Duodenal mucosa (tissue), 2 donors: ENCODE measurements around the gene C10orf71.

Experiments
- H3K27ac ChIP-seq: one replicate; pipeline ENCODE4 v1.7.0; 2013; ENCODE audit warnings: low read depth, low read length
- H3K27me3 ChIP-seq, 2 donors: one replicate each; pipeline ENCODE4 v1.7.0; 2013; ENCODE audit warnings: low read length in 2 of 2, control low read depth in 1 of 2; ENCODE audit not compliant: insufficient read depth in 2 of 2, control insufficient read depth in 1 of 2
- H3K36me3 ChIP-seq, 2 donors: one replicate each; pipeline ENCODE4 v1.7.0; 2013; ENCODE audit warnings: low read length in 2 of 2, control low read depth in 1 of 2; ENCODE audit not compliant: insufficient read depth in 2 of 2, control insufficient read depth in 1 of 2
- H3K4me1 ChIP-seq, 2 donors: one replicate each; pipeline ENCODE4 v1.7.0; 2013; ENCODE audit warnings: low read length in 2 of 2, control low read depth in 1 of 2; ENCODE audit not compliant: insufficient read depth in 2 of 2, control insufficient read depth in 1 of 2
- H3K4me3 ChIP-seq, 2 donors: one replicate each; pipeline ENCODE4 v1.7.0; 2013; ENCODE audit warnings: low read length in 2 of 2, low read depth in 1 of 2
- H3K9ac ChIP-seq, 2 donors: one replicate each; pipeline ENCODE4 v1.7.0; 2013; ENCODE audit warnings: low read length in 2 of 2, low read depth in 1 of 2
- H3K9me3 ChIP-seq, 2 donors: one replicate each; pipeline ENCODE4 v1.7.0; 2013; ENCODE audit warnings: low read length in 2 of 2, control low read depth in 1 of 2; ENCODE audit not compliant: control insufficient read depth in 1 of 2

The C10orf71 gene

DNA sequence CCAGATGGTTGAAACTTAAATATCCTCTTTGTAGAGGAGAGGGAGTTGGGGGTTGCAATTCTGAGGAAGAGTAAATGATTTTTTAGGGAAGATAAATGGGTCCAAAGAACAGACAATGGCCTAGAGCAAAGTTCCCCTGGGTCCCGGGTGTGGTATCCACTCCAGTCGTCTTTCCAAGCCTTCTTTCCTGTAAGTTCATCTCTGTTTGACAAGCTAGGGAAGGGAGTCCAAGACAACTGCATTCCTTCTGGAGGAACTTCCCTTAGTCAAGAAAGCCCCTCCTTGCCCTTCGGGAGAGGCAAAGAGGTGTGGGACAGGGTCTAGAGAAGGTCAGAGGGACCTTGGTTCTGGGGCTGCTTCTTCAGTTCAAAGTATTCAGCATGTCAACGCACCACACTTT lies 33.4 kb downstream of the C10orf71 start:
- no peaks in the 10 kb centered on the region for H3K4me1 ChIP-seq
- H3K27me3 ChIP-seq = peaks cover under 1 to 4% of the 10 kb centered on the region in 2 donors
- no peak overlapping the region for H3K4me3 ChIP-seq
- no peaks in the 10 kb centered on the region for H3K9me3 ChIP-seq
- no peak overlapping the region for H3K9ac ChIP-seq
- no peak overlapping the region for H3K27ac ChIP-seq
- H3K36me3 ChIP-seq = no peaks in the 10 kb centered on the region

DNA sequence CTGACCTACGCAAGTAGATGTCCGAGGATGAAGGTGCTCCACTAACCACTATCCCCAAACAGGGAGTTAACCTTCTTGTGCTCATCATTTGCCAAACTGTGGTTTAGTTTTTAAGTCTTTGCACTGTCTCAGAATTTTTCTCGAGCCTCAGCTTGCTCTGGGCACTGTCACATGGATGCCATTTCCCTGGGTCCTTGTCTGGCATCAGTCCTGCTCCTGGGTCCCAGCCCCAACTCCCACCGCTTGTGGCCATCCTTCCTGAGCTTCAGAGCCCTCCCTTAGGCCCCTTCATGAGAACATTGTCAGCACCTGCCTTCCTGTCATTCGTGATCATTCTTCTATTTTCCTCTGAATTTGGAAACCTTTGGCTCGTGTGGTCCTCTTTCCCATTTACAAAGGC lies 33.8 kb downstream of the C10orf71 start:
- Histone ChIP-seq H3K9me3 (no peaks in the 10 kb centered on the region), H3K9ac (no peak overlapping the region), H3K27ac (no peak overlapping the region), H3K27me3 (peaks cover 4% of the 10 kb centered on the region in 2 donors), H3K4me1 (no peaks in the 10 kb centered on the region), H3K36me3 (no peaks in the 10 kb centered on the region), H3K4me3 (no peak overlapping the region)

DNA sequence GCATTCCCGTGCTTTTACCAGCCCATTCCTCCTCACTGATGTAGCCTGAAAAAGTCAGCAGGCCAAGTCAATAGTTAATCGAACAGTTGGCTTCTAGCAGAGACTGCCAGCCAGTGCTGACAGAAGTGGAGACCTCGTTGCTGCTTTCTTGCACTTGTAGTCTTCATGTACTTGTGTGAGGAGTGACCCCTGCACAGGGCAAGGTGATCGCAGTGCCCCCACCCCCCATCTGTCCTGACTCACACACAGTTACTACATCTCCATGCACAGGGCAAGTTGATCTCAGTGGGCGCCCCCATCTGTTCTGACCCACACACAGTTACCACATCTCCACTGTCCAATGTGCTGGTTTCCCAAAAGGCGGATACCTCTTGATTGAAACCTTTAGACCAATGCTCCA lies 34.2 kb downstream of the C10orf71 start:
- no peaks in the 10 kb centered on the region for H3K4me1 ChIP-seq
- peaks cover 4% of the 10 kb centered on the region in 2 donors for H3K27me3 ChIP-seq
- no peaks in the 10 kb centered on the region for H3K36me3 ChIP-seq
- no peak overlapping the region for H3K4me3 ChIP-seq
- H3K27ac ChIP-seq = no peak overlapping the region
- no peaks in the 10 kb centered on the region for H3K9me3 ChIP-seq
- no peak overlapping the region for H3K9ac ChIP-seq

DNA sequence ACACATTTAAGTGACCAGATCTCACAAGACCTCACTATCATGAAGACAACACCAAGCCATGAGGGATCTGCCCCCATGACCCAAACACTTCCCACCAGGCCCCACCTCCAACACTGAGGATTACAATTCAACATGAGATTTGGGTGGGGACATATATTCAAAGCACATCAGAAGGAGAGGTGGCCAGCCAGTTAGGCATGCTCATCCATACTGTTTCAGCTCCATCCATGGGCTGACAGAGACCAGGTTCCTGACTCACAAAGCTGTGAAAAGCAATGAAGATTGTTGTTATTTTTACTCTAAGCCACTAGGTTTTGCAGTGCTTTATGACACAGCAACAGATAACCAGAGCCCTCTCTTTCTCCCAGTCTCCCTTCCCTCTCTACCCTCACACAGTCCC lies 36.0 kb downstream of the C10orf71 start:
- no peak overlapping the region for H3K27ac ChIP-seq
- H3K4me3 ChIP-seq = no peak overlapping the region
- no peaks in the 10 kb centered on the region for H3K36me3 ChIP-seq
- no peaks in the 10 kb centered on the region for H3K9me3 ChIP-seq
- H3K9ac ChIP-seq = no peak overlapping the region
- H3K4me1 ChIP-seq = no peaks in the 10 kb centered on the region
- peaks cover 0 to 4% of the 10 kb centered on the region in 2 donors for H3K27me3 ChIP-seq

DNA sequence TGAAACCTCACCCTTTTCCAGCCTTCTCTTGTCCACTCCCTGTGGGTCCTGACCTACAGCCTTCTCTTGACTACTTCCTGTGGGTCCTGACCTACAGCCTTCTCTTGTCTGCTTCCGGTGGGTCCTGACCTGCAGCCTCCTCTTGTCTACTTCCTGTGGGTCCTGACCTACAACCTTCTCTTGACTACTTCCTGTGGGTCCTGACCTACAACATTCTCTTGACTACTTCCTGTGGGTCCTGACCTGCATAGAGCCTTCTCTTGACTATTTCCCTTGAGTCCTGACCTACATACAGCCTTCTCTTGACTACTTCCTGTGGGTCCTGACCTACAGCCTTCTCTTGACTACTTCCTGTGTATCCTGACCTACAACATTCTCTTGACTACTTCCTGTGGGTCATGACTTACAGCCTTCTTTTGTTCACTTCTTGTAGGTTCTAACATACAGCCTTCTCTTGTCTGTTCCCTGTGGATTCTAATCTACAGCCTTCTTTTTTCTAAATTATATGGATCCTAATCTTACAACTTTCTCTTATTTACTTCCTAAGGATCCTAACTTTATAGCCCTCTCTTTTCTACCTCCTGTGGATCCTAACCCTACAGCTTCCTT lies 36.5 kb downstream of the C10orf71 start:
- Histone ChIP-seq H3K27me3 (peaks cover 0 to 4% of the 10 kb centered on the region in 2 donors), H3K9ac (no peak overlapping the region)

DNA sequence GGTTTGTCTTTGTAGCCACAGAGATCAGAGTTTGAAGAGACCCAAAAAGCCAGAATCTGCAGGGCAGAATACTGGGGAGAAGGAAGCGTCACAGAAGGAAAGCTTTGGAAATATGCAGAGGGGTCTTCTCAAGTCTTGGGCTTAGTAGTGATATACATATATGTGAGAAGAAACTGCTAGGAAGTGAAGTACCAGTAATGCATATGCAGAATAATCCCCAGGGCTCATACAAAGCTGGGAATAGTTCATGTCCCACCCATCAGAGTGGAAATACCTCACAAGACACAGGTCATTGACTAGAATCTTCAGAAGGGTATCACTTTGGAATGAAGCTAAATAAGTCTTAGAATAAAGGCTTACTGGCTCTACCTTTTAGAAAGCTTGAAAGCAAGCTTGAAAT lies 39.6 kb downstream of the C10orf71 start:
- Histone ChIP-seq H3K9ac (no peak overlapping the region), H3K4me3 (no peak overlapping the region), H3K27ac (no peak overlapping the region), H3K36me3 (no peaks in the 10 kb centered on the region), H3K4me1 (no peaks in the 10 kb centered on the region), H3K27me3 (peaks cover 0 to 4% of the 10 kb centered on the region in 2 donors), H3K9me3 (no peaks in the 10 kb centered on the region)

More for the DNA sequence above, 36.5 kb downstream of the C10orf71 start:
- Histone ChIP-seq H3K4me3 (no peak overlapping the region), H3K4me1 (no peaks in the 10 kb centered on the region), H3K36me3 (no peaks in the 10 kb centered on the region), H3K27ac (no peak overlapping the region), H3K9me3 (no peaks in the 10 kb centered on the region)

DNA sequence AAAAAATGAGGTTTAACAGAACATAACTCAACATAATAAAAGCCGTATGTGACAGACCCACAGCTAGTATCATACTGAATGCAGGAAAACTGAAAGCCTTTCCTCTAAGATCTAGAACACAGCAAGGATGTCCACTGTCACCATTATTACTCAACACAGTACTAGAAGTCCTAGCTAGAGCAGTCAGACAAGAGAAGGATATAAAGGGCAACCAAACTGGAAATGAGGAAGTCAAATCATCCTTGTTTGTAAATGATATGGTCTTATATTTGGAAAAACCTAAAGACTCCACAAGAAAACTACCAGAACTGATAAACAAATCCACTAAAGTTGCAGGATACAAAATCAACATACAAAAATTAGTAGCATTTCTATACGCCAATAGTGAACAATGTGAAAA lies 45.9 kb downstream of the C10orf71 start:
- no peaks in the 10 kb centered on the region for H3K4me1 ChIP-seq
- no peak overlapping the region for H3K27ac ChIP-seq
- no peaks in the 10 kb centered on the region for H3K36me3 ChIP-seq
- no peak overlapping the region for H3K4me3 ChIP-seq
- no peak overlapping the region for H3K9ac ChIP-seq
- H3K9me3 ChIP-seq = peaks cover 0 to 1% of the 10 kb centered on the region in 2 donors
- no peaks in the 10 kb centered on the region for H3K27me3 ChIP-seq

DNA sequence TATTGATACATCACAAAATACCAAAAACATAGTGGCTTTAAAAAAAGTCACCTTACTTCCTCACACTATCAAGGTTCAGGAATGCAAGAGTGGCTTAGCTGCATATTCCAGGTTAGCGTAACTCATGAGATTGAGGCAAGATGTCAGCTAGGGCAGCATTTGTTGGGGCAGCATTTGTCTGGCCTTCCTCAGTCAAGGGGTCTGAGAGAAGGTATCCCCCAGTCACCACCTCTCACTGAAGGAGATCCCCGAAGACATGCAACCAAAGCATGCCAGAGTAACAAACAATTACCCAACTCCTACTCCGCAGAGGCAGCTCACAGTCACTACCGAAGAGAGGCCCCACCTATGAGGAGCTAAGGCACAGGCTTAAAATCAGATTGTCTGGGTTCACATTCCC lies 48.4 kb downstream of the C10orf71 start:
- H3K4me1 ChIP-seq = no peaks in the 10 kb centered on the region
- H3K9ac ChIP-seq = no peak overlapping the region
- H3K36me3 ChIP-seq = no peaks in the 10 kb centered on the region
- no peak overlapping the region for H3K27ac ChIP-seq
- H3K9me3 ChIP-seq = peaks cover 6 to 8% of the 10 kb centered on the region in 2 donors
- no peak overlapping the region for H3K4me3 ChIP-seq
- no peaks in the 10 kb centered on the region for H3K27me3 ChIP-seq

DNA sequence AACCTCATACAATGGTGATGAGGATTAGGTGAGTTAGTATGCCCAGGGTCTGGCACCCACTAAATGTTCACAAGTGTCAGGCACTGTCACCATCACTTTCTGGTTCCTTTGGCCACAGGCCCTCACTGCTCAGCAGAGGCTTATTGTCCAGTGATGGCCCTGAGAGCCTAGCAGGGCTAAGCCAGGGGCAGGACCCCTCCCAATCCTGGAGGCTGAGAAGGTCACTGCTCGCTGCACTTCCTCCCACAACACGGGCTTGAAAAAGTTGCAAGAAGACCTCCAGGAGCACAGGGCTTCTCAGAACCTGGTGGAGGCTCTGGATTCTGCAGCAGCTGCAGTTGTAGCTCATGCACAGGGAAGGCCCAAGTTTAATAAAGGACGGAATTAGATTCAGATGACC lies 48.9 kb downstream of the C10orf71 start:
- Histone ChIP-seq H3K4me3 (no peak overlapping the region), H3K9ac (no peak overlapping the region), H3K27me3 (no peaks in the 10 kb centered on the region), H3K4me1 (no peaks in the 10 kb centered on the region), H3K9me3 (peaks cover 6 to 8% of the 10 kb centered on the region in 2 donors), H3K36me3 (no peaks in the 10 kb centered on the region), H3K27ac (no peak overlapping the region)

DNA sequence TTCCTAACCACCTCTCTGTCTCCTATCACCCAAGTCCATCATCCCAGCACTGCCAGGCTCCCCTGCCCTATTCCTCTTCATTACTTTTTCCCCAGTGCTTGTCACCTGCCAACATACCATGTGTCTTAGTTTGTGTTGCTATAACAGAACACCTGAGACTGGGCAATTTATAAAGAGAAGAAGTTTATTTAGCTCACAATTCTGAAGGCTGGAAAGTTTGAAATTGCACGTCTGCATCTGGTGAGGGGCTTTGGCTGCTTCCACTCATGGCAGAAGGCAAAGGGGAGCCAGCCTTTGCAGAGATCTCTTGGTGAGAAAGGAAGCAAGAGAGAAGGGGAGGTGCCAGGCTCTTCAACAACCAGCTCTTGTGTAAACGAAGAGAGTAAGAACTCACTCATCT lies 49.6 kb downstream of the C10orf71 start:
- H3K27ac ChIP-seq = no peak overlapping the region
- no peak overlapping the region for H3K9ac ChIP-seq
- peaks cover 6 to 8% of the 10 kb centered on the region in 2 donors for H3K9me3 ChIP-seq
- H3K27me3 ChIP-seq = no peaks in the 10 kb centered on the region
- no peak overlapping the region for H3K4me3 ChIP-seq
- no peaks in the 10 kb centered on the region for H3K4me1 ChIP-seq
- no peaks in the 10 kb centered on the region for H3K36me3 ChIP-seq

DNA sequence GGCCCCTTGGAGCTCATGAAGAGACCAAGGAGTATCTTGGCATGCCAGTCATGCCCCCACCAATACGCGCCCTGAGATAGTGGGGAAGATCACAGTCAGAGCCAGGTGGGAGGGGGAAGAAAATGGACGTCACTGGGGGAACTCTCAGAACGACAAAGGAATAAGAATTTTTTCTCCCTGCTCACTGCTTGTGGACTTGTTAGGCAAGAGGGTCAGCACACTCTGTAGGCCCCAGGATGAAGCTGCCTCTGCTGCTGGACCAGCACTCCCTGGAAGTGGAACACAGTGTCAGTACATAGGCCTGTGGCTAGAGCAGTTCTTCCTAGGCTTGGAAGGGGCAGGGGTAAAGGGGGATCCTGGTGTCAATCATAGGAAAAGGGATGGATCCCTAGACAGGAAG lies 50.4 kb downstream of the C10orf71 start:
- Histone ChIP-seq H3K4me1 (no peaks in the 10 kb centered on the region), H3K27me3 (no peaks in the 10 kb centered on the region), H3K9ac (no peak overlapping the region), H3K36me3 (no peaks in the 10 kb centered on the region), H3K27ac (no peak overlapping the region), H3K4me3 (no peak overlapping the region), H3K9me3 (peaks cover 6 to 8% of the 10 kb centered on the region in 2 donors)
